ENCODE data around the gene CRTAC1.

The CRTAC1 gene

DNA sequence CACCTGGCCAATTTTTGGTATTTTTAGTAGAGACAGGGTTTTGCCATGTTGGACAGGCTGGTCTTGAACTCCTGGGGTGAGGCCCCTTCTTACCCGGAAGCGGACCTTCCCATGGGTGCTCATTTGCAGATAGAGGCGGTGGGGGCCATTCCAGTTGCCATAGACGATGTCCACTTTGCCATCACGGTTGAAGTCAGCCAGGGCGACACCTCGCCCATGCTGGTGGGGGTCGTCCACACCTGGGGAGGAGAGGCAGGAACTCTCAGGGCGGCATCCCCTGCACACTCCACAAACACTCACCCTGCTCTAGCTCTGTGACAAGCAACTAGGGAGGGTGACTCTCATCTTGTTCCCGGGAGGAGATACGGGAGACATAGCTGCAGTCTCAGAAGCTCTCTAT is 125.8 kb downstream of the CRTAC1 start:
- 94 to 95% methylated on average over 10 to 11 of the region's 11 CpGs for WGBS, 2 experiments
- H3K36me3 ChIP-seq (ENCODE audit: control insufficient read depth, insufficient read depth, low read length): no peaks in the 10 kb centered on the region
- no peaks in the 10 kb centered on the region for H3K27me3 ChIP-seq (ENCODE audit: control insufficient read depth, insufficient read depth, low read length, poor library complexity, severe bottlenecking)
- H3K4me3 ChIP-seq (ENCODE audit: insufficient read depth, low read depth, low read length): no peak overlapping the region
- peaks cover 15% of the 10 kb centered on the region for H3K4me1 ChIP-seq (ENCODE audit: control insufficient read depth, insufficient read depth, low read length)
- no peak overlapping the region for H3K27ac ChIP-seq (ENCODE audit: insufficient read depth, low read depth, low read length, poor library complexity, severe bottlenecking)
- H3K9me3 ChIP-seq (ENCODE audit: control insufficient read depth, low read length): no peaks in the 10 kb centered on the region

DNA sequence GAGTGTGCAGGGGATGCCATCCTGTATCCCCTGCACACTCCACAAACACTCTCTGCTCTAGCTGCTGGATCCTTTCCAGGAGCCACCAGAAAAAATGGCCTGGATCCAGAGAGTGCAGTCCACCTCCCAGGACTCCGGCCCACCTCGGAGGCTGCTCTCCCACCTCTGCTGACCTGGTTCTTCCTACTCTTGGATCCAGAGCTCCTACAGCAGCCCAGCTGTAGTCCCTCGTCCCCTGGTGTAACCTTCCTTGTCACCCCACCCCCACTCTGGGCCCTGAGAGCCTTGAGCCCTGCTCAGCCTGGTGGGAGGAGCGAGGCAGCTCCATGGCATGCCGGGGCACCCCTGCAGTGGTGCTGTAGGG is 126.4 kb downstream of the CRTAC1 start:
- Histone ChIP-seq H3K4me1 (ENCODE audit: control insufficient read depth, insufficient read depth, low read length) (peaks cover 15% of the 10 kb centered on the region), H3K27ac (ENCODE audit: insufficient read depth, low read depth, low read length, poor library complexity, severe bottlenecking) (no peak overlapping the region), H3K4me3 (ENCODE audit: insufficient read depth, low read depth, low read length) (no peak overlapping the region), H3K9me3 (ENCODE audit: control insufficient read depth, low read length) (no peaks in the 10 kb centered on the region), H3K27me3 (ENCODE audit: control insufficient read depth, insufficient read depth, low read length, poor library complexity, severe bottlenecking) (no peaks in the 10 kb centered on the region), H3K36me3 (ENCODE audit: control insufficient read depth, insufficient read depth, low read length) (no peaks in the 10 kb centered on the region)
- WGBS, 2 experiments: 71 to 75% methylated on average over 3 to 4 of the region's 5 CpGs

DNA sequence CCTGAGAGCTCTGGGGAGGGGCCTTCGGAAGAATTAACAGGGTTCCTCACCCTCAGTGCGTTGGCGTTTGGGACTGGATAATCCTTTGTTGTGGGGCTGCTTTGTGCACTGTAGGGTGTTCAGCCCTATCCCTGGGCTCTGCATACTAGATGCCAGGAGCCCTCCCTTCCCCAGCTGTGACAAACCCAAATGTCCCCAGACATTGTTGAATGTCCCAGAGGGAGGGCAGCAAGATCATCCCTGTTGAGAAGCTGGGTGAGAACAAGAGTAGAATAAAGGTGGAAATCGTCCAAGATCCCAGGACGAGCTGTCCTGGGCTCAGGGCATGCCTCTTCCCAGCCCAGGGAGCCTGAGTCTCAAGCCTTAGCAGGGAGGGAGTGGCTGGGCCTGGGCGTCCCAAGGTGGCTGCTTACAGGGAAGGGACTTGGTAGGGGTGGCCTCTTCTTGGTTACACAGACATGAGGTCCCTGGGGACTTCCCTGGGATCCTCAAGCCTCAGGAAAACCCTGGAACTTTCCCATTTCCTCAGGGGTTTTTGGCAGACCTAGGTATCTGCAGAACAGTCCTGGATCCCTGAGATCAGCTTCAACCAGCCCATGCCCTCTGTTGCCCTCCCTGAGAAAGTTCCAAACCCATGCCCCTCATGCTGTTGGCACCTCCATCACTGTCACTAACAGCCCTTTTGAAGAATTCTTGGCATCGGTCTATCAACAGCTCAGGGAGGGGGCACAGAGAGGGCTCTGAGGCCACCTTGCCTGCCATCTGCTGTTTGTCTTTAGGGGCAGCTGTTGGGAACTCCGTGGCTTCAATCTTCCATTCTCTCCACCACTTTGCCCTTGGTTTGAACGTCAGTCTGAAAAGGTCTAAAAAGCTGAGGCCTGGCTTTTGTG is 127.0 kb downstream of the CRTAC1 start:
- Histone ChIP-seq H3K27ac (ENCODE audit: insufficient read depth, low read depth, low read length, poor library complexity, severe bottlenecking) (no peak overlapping the region), H3K27me3 (ENCODE audit: control insufficient read depth, insufficient read depth, low read length, poor library complexity, severe bottlenecking) (no peaks in the 10 kb centered on the region), H3K4me1 (ENCODE audit: control insufficient read depth, insufficient read depth, low read length) (peaks cover 15% of the 10 kb centered on the region), H3K9me3 (ENCODE audit: control insufficient read depth, low read length) (no peaks in the 10 kb centered on the region), H3K4me3 (ENCODE audit: insufficient read depth, low read depth, low read length) (no peak overlapping the region), H3K36me3 (ENCODE audit: control insufficient read depth, insufficient read depth, low read length) (no peaks in the 10 kb centered on the region)
- WGBS, 2 experiments: 69 to 76% methylated on average over 9 of the region's 9 CpGs

DNA sequence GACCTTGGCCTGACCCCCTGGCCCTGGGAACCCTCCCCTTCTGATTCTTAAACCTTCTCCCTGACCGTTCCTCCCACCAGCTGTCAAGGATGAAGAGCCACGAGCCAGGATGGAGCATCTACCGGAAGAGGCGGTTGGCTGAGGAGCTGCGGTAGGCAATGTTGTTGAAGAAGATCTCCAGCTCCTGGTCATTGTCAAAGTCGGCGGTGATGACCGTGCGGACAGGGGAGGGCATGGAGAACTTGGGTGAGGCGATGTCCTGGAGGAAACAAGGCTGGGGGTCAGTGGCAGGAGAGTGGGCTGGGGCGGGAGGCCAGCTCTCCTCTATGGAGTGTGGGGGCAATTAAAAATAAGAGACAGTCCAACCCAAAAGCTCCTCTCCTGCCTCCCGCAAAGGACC is 129.0 kb downstream of the CRTAC1 start:
- no peaks in the 10 kb centered on the region for H3K36me3 ChIP-seq (ENCODE audit: control insufficient read depth, insufficient read depth, low read length)
- no peaks in the 10 kb centered on the region for H3K27me3 ChIP-seq (ENCODE audit: control insufficient read depth, insufficient read depth, low read length, poor library complexity, severe bottlenecking)
- H3K4me1 ChIP-seq (ENCODE audit: control insufficient read depth, insufficient read depth, low read length): peaks cover 15% of the 10 kb centered on the region
- no peaks in the 10 kb centered on the region for H3K9me3 ChIP-seq (ENCODE audit: control insufficient read depth, low read length)
- H3K4me3 ChIP-seq (ENCODE audit: insufficient read depth, low read depth, low read length): no peak overlapping the region
- 91 to 94% methylated on average over 12 of the region's 12 CpGs for WGBS, 2 experiments
- H3K27ac ChIP-seq (ENCODE audit: insufficient read depth, low read depth, low read length, poor library complexity, severe bottlenecking): no peak overlapping the region

DNA sequence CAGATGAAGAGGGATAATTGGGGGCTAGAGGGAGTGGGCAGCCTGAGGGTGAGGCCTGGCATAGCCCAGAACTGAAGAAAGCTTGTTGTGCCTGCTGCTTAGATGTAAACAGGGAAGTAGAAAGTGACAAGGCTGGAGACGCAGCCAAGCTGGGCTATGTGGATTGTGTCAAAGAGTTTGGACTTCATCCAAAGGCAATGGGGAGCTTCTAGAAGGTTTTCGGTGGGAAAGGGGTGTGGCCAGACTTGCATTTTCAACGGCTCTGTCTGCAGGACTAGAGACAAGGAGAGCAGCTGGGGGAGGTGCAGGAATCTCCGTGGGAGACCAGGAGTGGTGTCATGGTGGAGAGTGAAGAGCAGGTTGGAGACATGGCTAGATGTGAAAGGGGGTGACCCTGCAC is 132.0 kb downstream of the CRTAC1 start:
- H3K4me3 ChIP-seq (ENCODE audit: insufficient read depth, low read depth, low read length): no peak overlapping the region
- no peaks in the 10 kb centered on the region for H3K9me3 ChIP-seq (ENCODE audit: control insufficient read depth, low read length)
- WGBS, 2 experiments: 57 to 64% methylated on average over 4 of the region's 4 CpGs
- peaks cover 7% of the 10 kb centered on the region for H3K4me1 ChIP-seq (ENCODE audit: control insufficient read depth, insufficient read depth, low read length)
- H3K27me3 ChIP-seq (ENCODE audit: control insufficient read depth, insufficient read depth, low read length, poor library complexity, severe bottlenecking): no peaks in the 10 kb centered on the region
- no peaks in the 10 kb centered on the region for H3K36me3 ChIP-seq (ENCODE audit: control insufficient read depth, insufficient read depth, low read length)
- no peak overlapping the region for H3K27ac ChIP-seq (ENCODE audit: insufficient read depth, low read depth, low read length, poor library complexity, severe bottlenecking)

DNA sequence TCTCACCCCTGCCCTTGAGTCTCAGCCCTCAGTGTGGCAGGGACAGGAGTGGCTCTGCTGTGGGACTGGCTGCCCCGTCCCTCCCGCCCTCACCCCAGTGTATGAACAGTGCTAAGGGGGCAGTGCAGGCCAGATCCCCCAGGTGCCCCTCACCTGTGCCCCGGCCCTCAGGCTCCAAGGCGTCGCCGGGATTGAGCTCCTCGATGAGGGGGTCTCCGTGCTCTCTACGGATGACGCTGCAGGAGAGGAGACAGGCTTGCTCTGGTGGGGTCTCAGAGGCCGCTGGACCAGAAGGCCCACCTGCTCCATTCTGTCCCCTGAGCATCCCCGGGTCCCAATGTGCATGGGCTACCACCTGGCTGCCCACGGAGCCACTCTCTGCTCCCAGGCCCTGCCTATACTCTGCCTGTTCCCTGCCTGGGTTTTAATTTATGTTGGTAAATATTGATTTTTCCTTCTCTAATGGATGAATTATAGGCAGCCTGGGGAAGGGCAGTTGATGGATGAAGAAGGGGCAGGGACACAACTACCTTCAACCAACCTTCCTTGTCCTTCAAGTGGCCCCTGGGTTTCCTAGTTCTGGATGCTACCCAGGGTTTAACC is 133.6 kb downstream of the CRTAC1 start:
- Histone ChIP-seq H3K36me3 (ENCODE audit: control insufficient read depth, insufficient read depth, low read length) (no peaks in the 10 kb centered on the region), H3K4me3 (ENCODE audit: insufficient read depth, low read depth, low read length) (no peak overlapping the region), H3K9me3 (ENCODE audit: control insufficient read depth, low read length) (no peaks in the 10 kb centered on the region), H3K27me3 (ENCODE audit: control insufficient read depth, insufficient read depth, low read length, poor library complexity, severe bottlenecking) (no peaks in the 10 kb centered on the region), H3K27ac (ENCODE audit: insufficient read depth, low read depth, low read length, poor library complexity, severe bottlenecking) (no peak overlapping the region), H3K4me1 (ENCODE audit: control insufficient read depth, insufficient read depth, low read length) (no peaks in the 10 kb centered on the region)
- WGBS, 2 experiments: 94 to 95% methylated on average over 13 of the region's 13 CpGs

GRCh38 chr10:97895915-97896314 is 134.5 kb downstream of the CRTAC1 start:
- 87 to 93% methylated on average over 9 of the region's 9 CpGs for WGBS, 2 experiments
- H3K27ac ChIP-seq (ENCODE audit: insufficient read depth, low read depth, low read length, poor library complexity, severe bottlenecking): no peak overlapping the region
- no peaks in the 10 kb centered on the region for H3K36me3 ChIP-seq (ENCODE audit: control insufficient read depth, insufficient read depth, low read length)
- peaks cover 4% of the 10 kb centered on the region for H3K4me1 ChIP-seq (ENCODE audit: control insufficient read depth, insufficient read depth, low read length)
- no peak overlapping the region for H3K4me3 ChIP-seq (ENCODE audit: insufficient read depth, low read depth, low read length)
- H3K9me3 ChIP-seq (ENCODE audit: control insufficient read depth, low read length): no peaks in the 10 kb centered on the region
- H3K27me3 ChIP-seq (ENCODE audit: control insufficient read depth, insufficient read depth, low read length, poor library complexity, severe bottlenecking): no peaks in the 10 kb centered on the region

- Histone ChIP-seq H3K27me3 (ENCODE audit: control insufficient read depth, insufficient read depth, low read length, poor library complexity, severe bottlenecking) (no peaks in the 10 kb centered on the region), H3K4me3 (ENCODE audit: insufficient read depth, low read depth, low read length) (no peak overlapping the region), H3K36me3 (ENCODE audit: control insufficient read depth, insufficient read depth, low read length) (no peaks in the 10 kb centered on the region), H3K9me3 (ENCODE audit: control insufficient read depth, low read length) (no peaks in the 10 kb centered on the region), H3K27ac (ENCODE audit: insufficient read depth, low read depth, low read length, poor library complexity, severe bottlenecking) (no peak overlapping the region), H3K4me1 (ENCODE audit: control insufficient read depth, insufficient read depth, low read length) (peaks cover 4% of the 10 kb centered on the region)
- WGBS, 2 experiments: 94 to 97% methylated on average over 13 of the region's 13 CpGs
Measured at GRCh38 chr10:97895084-97895483, 135.3 kb downstream of the CRTAC1 start.

DNA sequence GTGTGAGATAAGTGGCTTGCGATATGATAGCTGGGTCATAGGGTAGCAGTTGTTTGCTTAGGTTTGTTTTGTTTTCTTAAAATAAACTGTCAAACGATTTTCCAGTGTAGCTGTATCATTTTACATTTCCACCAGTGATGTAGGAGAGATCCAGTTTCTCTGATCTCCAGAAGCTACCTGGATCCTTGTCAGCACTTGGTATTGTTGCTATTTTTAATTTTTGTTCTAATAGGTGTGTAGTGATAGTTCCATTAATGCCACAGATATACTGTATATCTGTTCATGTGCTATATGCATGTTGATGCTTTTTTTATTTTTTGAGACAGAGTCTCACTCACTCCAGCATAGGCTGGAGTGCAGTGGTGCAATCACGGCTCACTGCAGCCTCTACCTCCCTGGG is 136.3 kb downstream of the CRTAC1 start:
- 94 to 96% methylated on average over 3 of the region's 3 CpGs for WGBS, 2 experiments
- Histone ChIP-seq H3K4me3 (ENCODE audit: insufficient read depth, low read depth, low read length) (no peak overlapping the region), H3K4me1 (ENCODE audit: control insufficient read depth, insufficient read depth, low read length) (peaks cover 14% of the 10 kb centered on the region)

DNA sequence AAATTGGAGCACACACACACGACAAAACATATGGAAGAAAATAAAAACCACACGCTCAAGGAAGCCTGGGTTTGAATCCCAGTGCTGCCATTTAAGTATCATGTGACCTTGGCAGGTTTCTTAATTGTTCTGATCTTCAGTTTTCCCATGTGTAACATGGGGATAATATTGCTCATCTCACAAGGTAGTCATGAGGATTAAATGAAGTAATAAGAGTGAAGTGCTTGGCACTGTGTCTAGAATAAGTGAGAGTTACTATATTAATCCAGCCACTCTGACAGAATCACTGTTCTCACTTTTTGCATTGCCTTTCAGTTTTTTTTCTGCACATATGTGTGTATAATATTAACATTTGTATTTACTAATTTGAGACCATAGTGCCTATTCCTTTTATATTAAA is 137.5 kb downstream of the CRTAC1 start:
- Histone ChIP-seq H3K9me3 (ENCODE audit: control insufficient read depth, low read length) (no peaks in the 10 kb centered on the region), H3K27ac (ENCODE audit: insufficient read depth, low read depth, low read length, poor library complexity, severe bottlenecking) (no peak overlapping the region), H3K4me1 (ENCODE audit: control insufficient read depth, insufficient read depth, low read length) (peaks cover 19% of the 10 kb centered on the region), H3K27me3 (ENCODE audit: control insufficient read depth, insufficient read depth, low read length, poor library complexity, severe bottlenecking) (no peaks in the 10 kb centered on the region), H3K36me3 (ENCODE audit: control insufficient read depth, insufficient read depth, low read length) (no peaks in the 10 kb centered on the region), H3K4me3 (ENCODE audit: insufficient read depth, low read depth, low read length) (no peak overlapping the region)
- WGBS, 2 experiments: 90 to 93% methylated on average over 2 of the region's 2 CpGs

More for the DNA sequence above, 136.3 kb downstream of the CRTAC1 start:
- Histone ChIP-seq H3K9me3 (ENCODE audit: control insufficient read depth, low read length) (no peaks in the 10 kb centered on the region), H3K27ac (ENCODE audit: insufficient read depth, low read depth, low read length, poor library complexity, severe bottlenecking) (no peak overlapping the region), H3K36me3 (ENCODE audit: control insufficient read depth, insufficient read depth, low read length) (no peaks in the 10 kb centered on the region), H3K27me3 (ENCODE audit: control insufficient read depth, insufficient read depth, low read length, poor library complexity, severe bottlenecking) (no peaks in the 10 kb centered on the region)

Data from ectodermal cell (in vitro differentiated cells).